NB4 (cell line): ENCODE measurements around the gene CCN6.

ENCODE experiments used
- DNase-seq: peaks from one replicate; pipeline ENCODE4 v3.0.0; 2010; ENCODE audit warnings: low read depth
- H3K4me3 ChIP-seq: one replicate; pipeline ENCODE4 v1.5.1; 2011; ENCODE audit warnings: mild to moderate bottlenecking, low read depth, low read length, moderate library complexity
- MYC ChIP-seq: IDR thresholded peaks from 2 replicates; pipeline ENCODE4 v1.6.1; 2011; ENCODE audit warnings: low read depth, low read length
- POLR2A ChIP-seq: IDR thresholded peaks from 2 replicates; pipeline ENCODE4 v1.6.1; 2011; ENCODE audit warnings: mild to moderate bottlenecking; ENCODE audit not compliant: insufficient read length; ENCODE audit errors: extremely low read depth
- TF ChIP-seq, protein P1 (sequence below): IDR thresholded peaks from one replicate; pipeline ENCODE4 v1.5.1; 2012; ENCODE audit warnings: low read depth, low read length
- TF ChIP-seq, protein P2 (sequence below): IDR thresholded peaks from 2 replicates; pipeline ENCODE4 v1.6.1; 2011; ENCODE audit warnings: low read depth, low read length

CCN6 gene

DNA sequence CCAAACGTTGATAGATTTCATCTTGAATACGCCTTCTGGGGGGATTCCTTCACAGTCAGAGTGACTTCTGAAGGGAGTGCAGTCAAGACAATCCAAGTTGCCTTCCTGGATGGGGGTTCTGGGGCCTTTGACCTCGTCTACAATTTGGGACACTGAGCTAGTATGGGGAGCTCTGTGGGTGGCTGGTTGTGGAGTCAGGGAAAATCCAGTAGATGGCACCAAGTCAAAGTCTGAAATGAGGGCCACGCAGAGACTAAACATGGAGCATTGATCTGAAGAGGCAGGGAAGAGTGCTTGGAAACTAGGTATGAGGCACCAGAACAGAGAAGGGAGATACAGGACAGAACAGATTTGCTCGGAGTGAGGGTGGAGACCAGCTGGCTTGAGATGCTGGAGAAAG, 43.6 kb upstream of the CCN6 start:
- TF ChIP-seq MYC: no peak
- TF ChIP-seq POLR2A: no peak
- TF ChIP-seq, protein P1, sequence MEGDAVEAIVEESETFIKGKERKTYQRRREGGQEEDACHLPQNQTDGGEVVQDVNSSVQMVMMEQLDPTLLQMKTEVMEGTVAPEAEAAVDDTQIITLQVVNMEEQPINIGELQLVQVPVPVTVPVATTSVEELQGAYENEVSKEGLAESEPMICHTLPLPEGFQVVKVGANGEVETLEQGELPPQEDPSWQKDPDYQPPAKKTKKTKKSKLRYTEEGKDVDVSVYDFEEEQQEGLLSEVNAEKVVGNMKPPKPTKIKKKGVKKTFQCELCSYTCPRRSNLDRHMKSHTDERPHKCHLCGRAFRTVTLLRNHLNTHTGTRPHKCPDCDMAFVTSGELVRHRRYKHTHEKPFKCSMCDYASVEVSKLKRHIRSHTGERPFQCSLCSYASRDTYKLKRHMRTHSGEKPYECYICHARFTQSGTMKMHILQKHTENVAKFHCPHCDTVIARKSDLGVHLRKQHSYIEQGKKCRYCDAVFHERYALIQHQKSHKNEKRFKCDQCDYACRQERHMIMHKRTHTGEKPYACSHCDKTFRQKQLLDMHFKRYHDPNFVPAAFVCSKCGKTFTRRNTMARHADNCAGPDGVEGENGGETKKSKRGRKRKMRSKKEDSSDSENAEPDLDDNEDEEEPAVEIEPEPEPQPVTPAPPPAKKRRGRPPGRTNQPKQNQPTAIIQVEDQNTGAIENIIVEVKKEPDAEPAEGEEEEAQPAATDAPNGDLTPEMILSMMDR: no peak
- TF ChIP-seq, protein P2, sequence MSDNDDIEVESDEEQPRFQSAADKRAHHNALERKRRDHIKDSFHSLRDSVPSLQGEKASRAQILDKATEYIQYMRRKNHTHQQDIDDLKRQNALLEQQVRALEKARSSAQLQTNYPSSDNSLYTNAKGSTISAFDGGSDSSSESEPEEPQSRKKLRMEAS: no peak
- peak; percentile 31 for DNase-seq
- H3K4me3 ChIP-seq: no peak overlapping the region

DNA sequence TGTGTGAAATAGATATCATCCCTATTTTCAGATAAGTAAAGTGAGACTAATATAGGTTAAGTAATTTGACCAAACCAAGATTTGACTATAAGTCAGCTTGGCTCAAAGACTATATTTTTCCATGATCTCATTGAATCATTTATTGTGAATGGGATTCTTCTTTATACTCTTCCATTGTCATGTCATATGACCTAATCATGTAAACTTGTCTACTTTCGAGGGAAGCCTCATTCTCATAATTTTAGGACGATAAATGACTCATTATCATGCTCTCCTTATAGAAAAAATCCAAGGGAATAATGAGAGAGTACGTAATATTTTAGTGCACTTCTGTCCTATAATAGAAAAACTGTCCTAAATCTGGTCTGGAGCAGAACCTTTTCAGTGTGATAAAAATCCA, 40.9 kb upstream of the CCN6 start:
- TF ChIP-seq, protein P1: no peak
- TF ChIP-seq POLR2A: no peak
- TF ChIP-seq, protein P2: no peak
- TF ChIP-seq MYC: no peak

DNA sequence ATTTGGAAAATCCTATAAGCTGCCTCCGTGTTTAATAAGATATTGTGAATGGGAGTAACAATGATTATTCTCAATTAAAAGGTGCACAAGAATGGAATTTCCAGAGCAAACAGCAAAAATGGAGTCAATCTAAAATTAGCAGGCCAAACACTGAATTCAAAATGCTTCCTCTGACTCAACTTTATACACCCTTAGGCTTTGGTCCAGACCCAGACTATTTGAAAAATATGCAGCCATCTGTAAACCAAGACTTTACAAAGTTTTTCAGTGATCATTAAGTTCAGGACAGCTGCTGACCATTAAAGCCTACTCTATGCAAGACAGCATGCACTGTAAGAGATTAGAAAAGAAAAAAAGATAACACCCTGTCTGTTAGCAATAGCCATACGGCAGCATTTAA, 39.4 kb upstream of the CCN6 start:
- no peak for DNase-seq
- TF ChIP-seq MYC: no peak
- no peak for TF ChIP-seq POLR2A
- TF ChIP-seq, protein P1: no peak
- TF ChIP-seq, protein P2: no peak
- no peak overlapping the region for H3K4me3 ChIP-seq

More for the DNA sequence above, 40.9 kb upstream of the CCN6 start:
- H3K4me3 ChIP-seq: no peak overlapping the region
- no peak for DNase-seq

DNA sequence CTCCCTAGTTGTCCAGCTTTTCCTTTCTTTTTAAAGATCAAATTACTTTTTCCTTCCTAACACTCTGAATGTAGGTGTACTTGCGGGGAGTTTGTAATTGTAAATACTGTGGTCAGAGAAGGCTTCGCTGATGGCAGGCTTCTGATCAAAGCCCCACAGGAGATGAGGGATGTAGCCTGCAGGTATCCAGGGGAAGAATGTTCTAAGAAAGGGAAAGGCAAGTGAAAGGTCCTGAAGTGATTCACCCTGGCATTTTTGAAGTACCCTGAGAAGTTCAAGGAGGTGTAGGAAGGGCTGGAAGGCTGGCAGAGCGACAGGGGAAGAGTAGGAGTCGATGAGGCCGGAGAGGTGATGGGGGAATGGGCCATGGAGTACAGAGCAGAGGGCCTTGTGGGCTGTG, 38.2 kb upstream of the CCN6 start:
- no peak for DNase-seq
- TF ChIP-seq, protein P1: no peak
- TF ChIP-seq MYC (no peak), POLR2A (no peak)
- TF ChIP-seq, protein P2: no peak
- no peak overlapping the region for H3K4me3 ChIP-seq

DNA sequence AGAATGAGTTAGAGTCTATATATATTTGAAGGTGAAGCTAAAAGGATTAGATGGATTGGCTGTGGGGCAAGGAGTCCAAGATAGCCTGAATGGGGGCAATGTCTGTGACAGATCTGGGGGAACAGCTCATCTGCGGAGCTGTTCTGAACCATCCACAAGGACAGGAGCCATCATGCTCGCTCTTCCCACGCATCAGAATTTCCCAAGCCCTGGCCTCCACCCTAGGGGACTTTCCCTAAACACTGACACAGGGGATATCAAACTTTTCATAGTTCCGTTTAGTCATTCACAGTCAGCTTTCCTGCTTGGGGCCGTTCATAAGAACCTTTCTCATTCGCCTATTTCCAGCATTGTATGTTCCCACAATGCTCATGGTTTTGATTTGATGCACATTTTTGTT, 37.6 kb upstream of the CCN6 start:
- no peak for DNase-seq
- TF ChIP-seq MYC: no peak
- no peak for TF ChIP-seq POLR2A
- TF ChIP-seq, protein P2: no peak
- TF ChIP-seq, protein P1: no peak
- no peak overlapping the region for H3K4me3 ChIP-seq

DNA sequence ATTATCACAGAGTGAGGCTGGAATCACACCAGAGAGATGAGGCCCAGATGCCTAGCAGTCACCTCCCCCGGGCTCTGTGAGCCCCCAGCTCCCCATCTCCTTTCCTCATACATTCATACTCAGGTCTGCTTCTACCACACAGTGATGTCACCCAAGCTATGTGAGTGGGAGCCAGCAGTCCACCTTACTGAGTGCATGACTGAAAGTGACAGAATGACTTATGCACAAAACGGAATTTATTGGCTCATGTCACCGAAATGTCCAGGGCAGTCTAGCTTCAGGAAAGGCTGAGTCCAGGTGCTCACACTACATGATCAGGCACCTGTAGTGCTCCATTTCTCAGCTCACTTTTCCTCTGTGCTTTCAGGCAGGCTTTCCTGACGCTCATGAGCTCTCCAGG, 36.7 kb upstream of the CCN6 start:
- no peak for DNase-seq
- no peak overlapping the region for H3K4me3 ChIP-seq
- TF ChIP-seq MYC (no peak), POLR2A (no peak)
- TF ChIP-seq, protein P2: no peak
- TF ChIP-seq, protein P1: no peak
